IMR-90 (cell line): ENCODE results near the gene CATSPERZ. TPM values are rescaled to one million over a fixed set of nuclear protein-coding genes. Genes with fewer than 3 reads are reported as not detected.

Experiments used
- ATAC-seq: fragments of 200-7000 bp; cut with Tn5 transposase; 2 replicates; pipeline ENCODE4 v1.9.1; 2020; ENCODE audit warnings: low read depth, mild to moderate bottlenecking, moderate library complexity
- BruUV-seq: library from RNA; stranded (reverse); fragments of 400-500 nt; replicated peaks from 2 replicates; lab custom pipeline; 2021; lab: Mats Ljungman, UMichigan
- CTCF ChIA-PET: fragments of 300-600 bp; formaldehyde crosslinking; extraction: SDS; loops from one replicate; lab custom pipeline; 2021; ENCODE audit warnings: antibody characterized with exemption; lab: Yijun Ruan, JAX
- POLR2A ChIA-PET: fragments of 300-600 bp; sonication (Branson Sonifier 250); formaldehyde crosslinking; loops from one replicate; lab custom pipeline; 2022; ENCODE audit warnings: antibody characterized with exemption; ENCODE audit not compliant: unreplicated experiment; lab: Charles Lee
- DNase-seq: peaks from one replicate; pipeline ENCODE4 v3.0.0; 2013
- H2AFZ ChIP-seq: replicated peaks from 2 replicates; pipeline ENCODE3; 2013; ENCODE audit warnings: low read length, mild to moderate bottlenecking; ENCODE audit not compliant: poor library complexity
- H2AK5ac ChIP-seq: 2 replicates; pipeline ENCODE4 v1.6.1; 2013; ENCODE audit warnings: low read depth, low read length, inconsistent platforms
- H2AK9ac ChIP-seq: replicated peaks from 2 replicates; pipeline ENCODE3; 2013; ENCODE audit warnings: mild to moderate bottlenecking, low read depth, low read length, moderate library complexity; ENCODE audit not compliant: poor library complexity
- H2BK120ac ChIP-seq: 2 replicates; pipeline ENCODE4 v1.6.1; 2013; ENCODE audit warnings: low read depth, low read length, inconsistent platforms
- H2BK15ac ChIP-seq: 3 replicates; pipeline ENCODE4 v1.6.1; 2013; ENCODE audit warnings: low read depth, low read length, inconsistent platforms
- H2BK20ac ChIP-seq: 2 replicates; pipeline ENCODE4 v1.6.1; 2013; ENCODE audit warnings: low read depth, mild to moderate bottlenecking, inconsistent platforms, low read length, moderate library complexity
- H2BK5ac ChIP-seq: 2 replicates; pipeline ENCODE4 v1.6.1; 2013; ENCODE audit warnings: mild to moderate bottlenecking, low read depth, low read length, inconsistent platforms; ENCODE audit not compliant: poor library complexity, severe bottlenecking
- H3K14ac ChIP-seq: replicated peaks from 2 replicates; pipeline ENCODE4 v1.6.1; 2013; ENCODE audit warnings: low read depth, low read length, inconsistent platforms
- H3K18ac ChIP-seq: 2 replicates; pipeline ENCODE4 v1.6.1; 2013; ENCODE audit warnings: low read depth, low read length, control low read depth
- H3K23ac ChIP-seq: 2 replicates; pipeline ENCODE4 v1.6.1; 2013; ENCODE audit warnings: low read depth, low read length, inconsistent platforms
- H3K27ac ChIP-seq: 2 replicates; pipeline ENCODE4 v1.5.1; 2013; ENCODE audit warnings: mild to moderate bottlenecking, control low read depth, low read length; ENCODE audit not compliant: insufficient read depth
- H3K27me3 ChIP-seq: 2 replicates; pipeline ENCODE4 v1.6.1; 2013; ENCODE audit warnings: low read length; ENCODE audit not compliant: control insufficient read depth, insufficient read depth
- H3K36me3 ChIP-seq: 2 replicates; pipeline ENCODE4 v1.6.1; 2013; ENCODE audit warnings: low read length, mixed read lengths; ENCODE audit not compliant: control insufficient read depth, insufficient read depth
- H3K4ac ChIP-seq: 2 replicates; pipeline ENCODE4 v1.6.1; 2013; ENCODE audit warnings: low read depth, low read length, inconsistent platforms
- H3K4me1 ChIP-seq: 2 replicates; pipeline ENCODE4 v1.6.1; 2013; ENCODE audit warnings: low read length, mixed read lengths; ENCODE audit not compliant: control insufficient read depth, insufficient read depth
- H3K4me2 ChIP-seq: 2 replicates; pipeline ENCODE4 v1.6.1; 2013; ENCODE audit warnings: low read depth, mild to moderate bottlenecking, control low read depth, low read length, moderate library complexity
- H3K4me3 ChIP-seq: 2 replicates; pipeline ENCODE4 v1.5.1; 2013; ENCODE audit warnings: low read depth, mild to moderate bottlenecking, control low read depth, low read length, moderate library complexity; ENCODE audit not compliant: insufficient read depth
- H3K56ac ChIP-seq: 2 replicates; pipeline ENCODE4 v1.6.1; 2013; ENCODE audit warnings: low read length, inconsistent platforms; ENCODE audit not compliant: insufficient read depth; ENCODE audit errors: extremely low read depth
- H3K79me1 ChIP-seq, 2 experiments: 2 replicates each; pipeline ENCODE4 v1.6.1; 2013; ENCODE audit warnings: low read length in 2 of 2, inconsistent platforms in 1 of 2, low read depth in 1 of 2
- H3K9ac ChIP-seq: 2 replicates; pipeline ENCODE4 v1.6.1; 2013; ENCODE audit warnings: low read depth, low read length, control low read depth
- H3K9me1 ChIP-seq: 2 replicates; pipeline ENCODE4 v1.6.1; 2013; ENCODE audit warnings: low read length, inconsistent platforms; ENCODE audit not compliant: insufficient read depth
- H3K9me3 ChIP-seq: 2 replicates; pipeline ENCODE4 v1.6.1; 2013; ENCODE audit warnings: low read length; ENCODE audit not compliant: control insufficient read depth, insufficient read depth
- H4K20me1 ChIP-seq: 2 replicates; pipeline ENCODE4 v1.6.1; 2013; ENCODE audit warnings: low read length, inconsistent platforms; ENCODE audit not compliant: insufficient read depth
- H4K5ac ChIP-seq: 2 replicates; pipeline ENCODE4 v1.6.1; 2013; ENCODE audit warnings: mild to moderate bottlenecking, low read depth, low read length, control low read depth
- H4K8ac ChIP-seq, 2 experiments: 2 replicates each; pipeline ENCODE4 v1.6.1; 2013; ENCODE audit warnings: low read depth in 2 of 2, low read length in 2 of 2, control low read depth in 1 of 2, inconsistent platforms in 1 of 2
- H4K91ac ChIP-seq: 2 replicates; pipeline ENCODE4 v1.6.1; 2013; ENCODE audit warnings: low read depth, low read length, inconsistent platforms; ENCODE audit not compliant: insufficient read depth
- BHLHE40 ChIP-seq: fragments of 150-350 bp; IDR thresholded peaks from 2 replicates; pipeline ENCODE4 v1.6.1; 2016; ENCODE audit warnings: mild to moderate bottlenecking, low read depth, low read length
- CEBPB ChIP-seq: IDR thresholded peaks from 2 replicates; pipeline ENCODE4 v1.6.1; 2012; ENCODE audit warnings: low read depth, low read length, improper control_type of control experiment
- CTCF ChIP-seq: conservative IDR thresholded peaks from 2 replicates; pipeline ENCODE4 v1.5.1; 2012; ENCODE audit warnings: mild to moderate bottlenecking, low read depth, low read length, improper control_type of control experiment
- FOS ChIP-seq: fragments of 150-350 bp; IDR thresholded peaks from 2 replicates; pipeline ENCODE4 v1.6.1; 2016; ENCODE audit warnings: low read depth, low read length
- MAFK ChIP-seq: IDR thresholded peaks from 2 replicates; pipeline ENCODE4 v1.6.1; 2012; ENCODE audit warnings: low read depth, low read length, improper control_type of control experiment
- NFE2L2 ChIP-seq: fragments of 150-350 bp; IDR thresholded peaks from 2 replicates; pipeline ENCODE4 v1.6.1; 2016; ENCODE audit warnings: low read depth, mild to moderate bottlenecking, low read length
- POLR2A ChIP-seq: IDR thresholded peaks from 2 replicates; pipeline ENCODE4 v1.6.1; 2012; ENCODE audit warnings: mild to moderate bottlenecking, low read depth, low read length
- USF2 ChIP-seq: fragments of 150-350 bp; IDR thresholded peaks from 2 replicates; pipeline ENCODE4 v1.6.1; 2017; ENCODE audit warnings: mild to moderate bottlenecking, antibody characterized with exemption, low read length, low read depth
- WGBS, 2 experiments: methylation state at CpG; one replicate each; pipeline versions ENCODE4 v1.1.5 to v1.1.7; 2013; ENCODE audit warnings: missing lambda C conversion rate in 2 of 2; ENCODE audit not compliant: insufficient read length in 1 of 2; ENCODE audit errors: extremely low coverage in 2 of 2; 5-methylcytosine and 5-hydroxymethylcytosine counted together
- dilution Hi-C: fragments of 300-500 bp; cut with HindIII; formaldehyde crosslinking; loops from one replicate; pipeline ENCODE4 v1.14.3; 2018; ENCODE audit warnings: low sequenced_read_pairs; ENCODE audit not compliant: unreplicated experiment
- in situ Hi-C: fragments of 300-500 bp; cut with MboI; formaldehyde crosslinking; loops from 3 replicates; pipeline ENCODE4 v1.14.3; 2019; ENCODE audit warnings: low sequenced_read_pairs, inconsistent platforms, mixed read lengths
- intact Hi-C: fragments of 100-400 bp; cut with micrococcal nuclease; formaldehyde crosslinking; loops from 2 replicates; pipeline ENCODE4 v1.10.0; 2022
- polyA plus RNA-seq, 3 experiments: library from polyadenylated mRNA; depleted of rRNA; stranded (reverse); fragments of >200 nt; gene quantifications; 2 replicates each; pipeline ENCODE4 v1.2.3, GENCODE V29; 2012; ENCODE audit warnings: low replicate concordance in 1 of 3
- total RNA-seq: library from RNA; depleted of rRNA; stranded (reverse); fragments of >200 nt; gene quantifications from 2 replicates; pipeline ENCODE4 v1.2.3, GENCODE V29; 2012

The CATSPERZ gene
- total and polyA plus RNA-seq, 2 of the 4 experiments (the other 2 are of a cell fraction): not detected

- POLR2A ChIA-PET: no interaction called here
- peaks cover 53% of the 10 kb centered on the region for H3K27me3 ChIP-seq
- in situ Hi-C loops: no loop called here
- no peak overlapping the region for H3K18ac ChIP-seq
- DNase-seq (no peak), ATAC-seq (no peak)
- H3K56ac ChIP-seq: no peak overlapping the region
- H3K36me3 ChIP-seq: no peaks in the 10 kb centered on the region
- H3K9me1 ChIP-seq: no peaks in the 10 kb centered on the region; the same call in 1 of the 2 replicates
- H4K8ac ChIP-seq: no peak overlapping the region
- no peak overlapping the region for H2BK20ac ChIP-seq
- TF ChIP-seq CEBPB (no peak), USF2 (no peak), FOS (no peak), MAFK (no peak), CTCF (no peak), BHLHE40 (no peak), POLR2A (no peak), NFE2L2 (no peak)
- H2AK5ac ChIP-seq: no peak overlapping the region
- no peak overlapping the region for H4K5ac ChIP-seq
- BruUV-seq: no TSS peak
- H2BK120ac ChIP-seq: no peak overlapping the region
- H3K23ac ChIP-seq: no peak overlapping the region
- intact Hi-C loops: no loop called here
- H3K4me1 ChIP-seq: peaks cover 9% of the 10 kb centered on the region
- H4K20me1 ChIP-seq: peaks cover 5% of the 10 kb centered on the region; the same call in 1 of the 2 replicates
- H3K4ac ChIP-seq: no peak overlapping the region
- peak overlapping the region; percentile 37 for H2AK9ac ChIP-seq
- peaks cover 3 to 14% of the 10 kb centered on the region in 2 experiments; a peak in 3 of 4 replicates for H3K79me1 ChIP-seq
- no peak overlapping the region for H3K4me2 ChIP-seq
- CTCF ChIA-PET: no interaction called here
- dilution Hi-C loops: no loop called here
- no CpG with 5 or more reads among the region's 10 CpGs for WGBS, 2 experiments
- no peak overlapping the region for H3K9ac ChIP-seq
- no peak overlapping the region for H2AFZ ChIP-seq
- H3K9me3 ChIP-seq: no peaks in the 10 kb centered on the region
- no peak overlapping the region for H4K91ac ChIP-seq
- H2BK5ac ChIP-seq: no peak overlapping the region
- H3K14ac ChIP-seq: no peak overlapping the region
- no peak overlapping the region for H3K4me3 ChIP-seq
- H3K27ac ChIP-seq: no peak overlapping the region
- no peak overlapping the region for H2BK15ac ChIP-seq
Observed at GRCh38 chr11:64290352-64291261, 9.6 kb upstream of the CATSPERZ start.
